ENCODE results near the gene EIF4E2.
"Not testable (repeated sequence)": the region's sequence is repeated elsewhere in the genome, so short reads cannot be mapped to it uniquely, and the experiment has no call there.

The EIF4E2 gene

GRCh38 chr2:232522623-232523401 lies 27.7 kb upstream of the EIF4E2 start:
- no peak for DNase-seq

GRCh38 chr2:232523402-232523681 lies 27.1 kb upstream of the EIF4E2 start:
- no peak for DNase-seq

- DNase-seq, result no peak
Measured at GRCh38 chr2:232523682-232524597, 26.5 kb upstream of the EIF4E2 start.

- no peak for DNase-seq
Measured at GRCh38 chr2:232524771-232525170, 25.7 kb upstream of the EIF4E2 start.

GRCh38 chr2:232525199-232525598 lies 25.3 kb upstream of the EIF4E2 start:
- no peak for DNase-seq

- no peak for DNase-seq
Measured at GRCh38 chr2:232525791-232526371, 24.6 kb upstream of the EIF4E2 start, which contains the start of gene CHRND. Gene CHRND (plus strand): TSS chr2:232526160. CDS start chr2:232526216, 56 bp downstream.

- DNase-seq, result no peak
Measured at GRCh38 chr2:232526372-232526941, 24.0 kb upstream of the EIF4E2 start.

- no peak for DNase-seq
Measured at GRCh38 chr2:232527905-232528470, 22.5 kb upstream of the EIF4E2 start.

- peak; percentile 8 for DNase-seq
Measured at GRCh38 chr2:232528746-232529460, 21.6 kb upstream of the EIF4E2 start.

- no peak for DNase-seq
Measured at GRCh38 chr2:232529806-232530547, 20.5 kb upstream of the EIF4E2 start.

GRCh38 chr2:232530626-232531260 lies 19.7 kb upstream of the EIF4E2 start:
- no peak for DNase-seq

- no peak for DNase-seq
Measured at GRCh38 chr2:232532419-232532818, 18.1 kb upstream of the EIF4E2 start.

GRCh38 chr2:232532821-232533220 lies 17.7 kb upstream of the EIF4E2 start:
- not testable (repeated sequence) for DNase-seq

GRCh38 chr2:232533944-232534710 lies 16.4 kb upstream of the EIF4E2 start:
- no peak for DNase-seq

- no peak for DNase-seq
Measured at GRCh38 chr2:232534940-232535651, 15.4 kb upstream of the EIF4E2 start.

GRCh38 chr2:232535761-232536530 lies 14.5 kb upstream of the EIF4E2 start:
- DNase-seq, result no peak

- no peak for DNase-seq
Measured at GRCh38 chr2:232537079-232537478, 13.4 kb upstream of the EIF4E2 start.

- DNase-seq, result no peak
Measured at GRCh38 chr2:232537499-232537898, 13.0 kb upstream of the EIF4E2 start.

- DNase-seq, result no peak
Measured at GRCh38 chr2:232538671-232539070, 11.8 kb upstream of the EIF4E2 start.
